SU-DHL-6 (cell line): ENCODE data around the gene MYO15A.

ENCODE experiments used
- H2AFZ ChIP-seq: fragments of 200-600 bp; sonication (generic); 2 replicates; pipeline ENCODE4 v1.6.1; 2014; ENCODE audit warnings: low read depth, mild to moderate bottlenecking, moderate library complexity, mixed read lengths, antibody characterized with exemption, low read length; ENCODE audit not compliant: severe bottlenecking
- H3F3A ChIP-seq: fragments of 200-600 bp; shearing (Covaris generic); 2 replicates; pipeline ENCODE4 v1.6.0; 2016; ENCODE audit warnings: antibody characterized with exemption, mild to moderate bottlenecking; ENCODE audit not compliant: insufficient read depth
- H3K27ac ChIP-seq: fragments of 200-600 bp; sonication (generic); 2 replicates; pipeline ENCODE4 v1.5.1; 2016; ENCODE audit warnings: low read depth, mild to moderate bottlenecking, low read length, moderate library complexity, mixed read lengths
- H3K27me3 ChIP-seq: fragments of 200-600 bp; sonication (generic), shearing (Covaris generic); 2 replicates; pipeline ENCODE4 v1.6.0; 2014; ENCODE audit warnings: mild to moderate bottlenecking, low read length
- H3K36me3 ChIP-seq: fragments of 200-600 bp; sonication (generic); 2 replicates; pipeline ENCODE4 v1.6.1; 2014; ENCODE audit warnings: mild to moderate bottlenecking, low read length, mixed read lengths
- H3K4me2 ChIP-seq: fragments of 300-600, 200-600 bp; shearing (Covaris generic), sonication (generic); 2 replicates; pipeline ENCODE4 v1.6.0; 2014; ENCODE audit warnings: low read length, low read depth, mild to moderate bottlenecking; ENCODE audit not compliant: poor library complexity, severe bottlenecking
- H3K4me3 ChIP-seq: fragments of 200-600 bp; sonication (generic); 2 replicates; pipeline ENCODE4 v1.5.1; 2014; ENCODE audit warnings: antibody characterized with exemption, low read length, mild to moderate bottlenecking, mixed read lengths; ENCODE audit not compliant: insufficient read depth, poor library complexity, severe bottlenecking
- H3K79me2 ChIP-seq: fragments of 200-600 bp; sonication (generic); 2 replicates; pipeline ENCODE4 v1.6.1; 2014; ENCODE audit warnings: mild to moderate bottlenecking, low read length, moderate library complexity; ENCODE audit not compliant: insufficient read depth
- H3K9ac ChIP-seq: fragments of 200-600 bp; sonication (generic); 2 replicates; pipeline ENCODE4 v1.7.0; 2014; ENCODE audit warnings: mild to moderate bottlenecking, low read length
- H3K9me2 ChIP-seq: fragments of 200-600 bp; sonication (generic); replicated peaks from 2 replicates; pipeline ENCODE4 v1.6.1; 2014; ENCODE audit warnings: low read length; ENCODE audit not compliant: insufficient read depth
- H3K9me3 ChIP-seq: fragments of 200-600 bp; sonication (generic); 2 replicates; pipeline ENCODE4 v1.6.1; 2014; ENCODE audit warnings: low read length, mixed read lengths; ENCODE audit not compliant: insufficient read depth
- H4K20me1 ChIP-seq: fragments of 200-600 bp; sonication (generic); 2 replicates; pipeline ENCODE4 v1.6.1; 2014; ENCODE audit warnings: low read depth, mild to moderate bottlenecking, antibody characterized with exemption, low read length, moderate library complexity, mixed read lengths
- CTCF ChIP-seq: fragments of 200-600 bp; sonication (generic); IDR thresholded peaks from one replicate; pipeline ENCODE4 v1.5.1; 2017; ENCODE audit warnings: antibody characterized with exemption, mild to moderate bottlenecking, low read length, moderate library complexity; ENCODE audit not compliant: insufficient read depth, poor library complexity, severe bottlenecking
- EZH2phosphoT487 ChIP-seq: fragments of 200-600 bp; sonication (generic), shearing (Covaris generic); conservative IDR thresholded peaks from 2 replicates; pipeline ENCODE4 v1.6.1; 2018; ENCODE audit warnings: mild to moderate bottlenecking, antibody characterized with exemption, low read length, moderate library complexity, mixed read lengths

The MYO15A gene

GRCh38 chr17:18148586-18148985 is 40.0 kb downstream of the MYO15A start:
- H3K9ac ChIP-seq: no peak overlapping the region
- H3K9me3 ChIP-seq: no peaks in the 10 kb centered on the region
- no peak overlapping the region for H3K4me2 ChIP-seq
- TF ChIP-seq CTCF (no peak), EZH2phosphoT487 (no peak)
- no peaks in the 10 kb centered on the region for H3K27me3 ChIP-seq
- H4K20me1 ChIP-seq: no peaks in the 10 kb centered on the region
- no peaks in the 10 kb centered on the region for H3K9me2 ChIP-seq
- no peak overlapping the region for H3K27ac ChIP-seq
- no peak overlapping the region for H2AFZ ChIP-seq
- no peaks in the 10 kb centered on the region for H3K79me2 ChIP-seq
- no peak overlapping the region for H3K4me3 ChIP-seq
- no peaks in the 10 kb centered on the region for H3F3A ChIP-seq
- H3K36me3 ChIP-seq: no peaks in the 10 kb centered on the region

GRCh38 chr17:18151290-18151689 is 42.7 kb downstream of the MYO15A start:
- Histone ChIP-seq H3K9me3 (no peaks in the 10 kb centered on the region), H3K4me3 (no peak overlapping the region), H3K27ac (no peak overlapping the region), H3K36me3 (no peaks in the 10 kb centered on the region), H4K20me1 (no peaks in the 10 kb centered on the region), H2AFZ (no peak overlapping the region), H3K9me2 (no peaks in the 10 kb centered on the region), H3F3A (no peaks in the 10 kb centered on the region), H3K9ac (no peak overlapping the region), H3K4me2 (no peak overlapping the region), H3K79me2 (no peaks in the 10 kb centered on the region), H3K27me3 (no peaks in the 10 kb centered on the region)
- no peak for TF ChIP-seq EZH2phosphoT487
- TF ChIP-seq CTCF: no peak

- no peak overlapping the region for H3K27ac ChIP-seq
- no peaks in the 10 kb centered on the region for H3K9me2 ChIP-seq
- H3K9me3 ChIP-seq: no peaks in the 10 kb centered on the region
- TF ChIP-seq EZH2phosphoT487: no peak
- no peak for TF ChIP-seq CTCF
- H3F3A ChIP-seq: no peaks in the 10 kb centered on the region
- H3K4me3 ChIP-seq: no peak overlapping the region
- no peaks in the 10 kb centered on the region for H3K79me2 ChIP-seq
- H3K4me2 ChIP-seq: no peak overlapping the region
- H3K9ac ChIP-seq: no peak overlapping the region
- H3K36me3 ChIP-seq: no peaks in the 10 kb centered on the region
- no peak overlapping the region for H2AFZ ChIP-seq
- H4K20me1 ChIP-seq: no peaks in the 10 kb centered on the region
- H3K27me3 ChIP-seq: no peaks in the 10 kb centered on the region
Observed at GRCh38 chr17:18155179-18155578, 46.6 kb downstream of the MYO15A start.
